ENCODE results near the gene IL17C. TPM values are rescaled to one million over a fixed set of nuclear protein-coding genes. Genes with fewer than 3 reads are reported as not detected.

The IL17C gene
- total RNA-seq, 3 donors from 2014 or later, result not detected

- Mint-ChIP-seq H3K9me3 (no peaks in the 10 kb centered on the region), H3K27me3 (ENCODE audit: low read depth) (peaks cover 7% of the 10 kb centered on the region), H3K4me3 (no peak overlapping the region), H3K4me1 (ENCODE audit: low read depth) (peaks cover 35% of the 10 kb centered on the region), H3K36me3 (ENCODE audit: insufficient read depth) (peaks cover 2% of the 10 kb centered on the region)
- no peak for DNase-seq
- no peak for ATAC-seq
Measured at GRCh38 chr16:88640039-88640495, 1.7 kb downstream of the IL17C start.

- DNase-seq (no peak), ATAC-seq (no peak)
- H3K36me3 Mint-ChIP-seq (ENCODE audit: insufficient read depth), result peaks cover 2% of the 10 kb centered on the region
- peaks cover 7% of the 10 kb centered on the region for H3K27me3 Mint-ChIP-seq (ENCODE audit: low read depth)
- no peak overlapping the region for H3K4me3 Mint-ChIP-seq
- H3K4me1 Mint-ChIP-seq (ENCODE audit: low read depth), result peaks cover 31% of the 10 kb centered on the region
- H3K9me3 Mint-ChIP-seq, result no peaks in the 10 kb centered on the region
Measured at GRCh38 chr16:88640498-88641247, 2.3 kb downstream of the IL17C start.

GRCh38 chr16:88642881-88643643, 4.7 kb downstream of the IL17C start:
- no peak for ATAC-seq
- H3K9me3 Mint-ChIP-seq, result no peaks in the 10 kb centered on the region
- H3K4me1 Mint-ChIP-seq (ENCODE audit: low read depth), result peaks cover 14% of the 10 kb centered on the region
- peaks cover 2% of the 10 kb centered on the region for H3K36me3 Mint-ChIP-seq (ENCODE audit: insufficient read depth)
- H3K27me3 Mint-ChIP-seq (ENCODE audit: low read depth), result peaks cover 7% of the 10 kb centered on the region
- H3K4me3 Mint-ChIP-seq, result no peak overlapping the region
- no peak for DNase-seq

- Mint-ChIP-seq H3K4me1 (ENCODE audit: low read depth) (peaks cover 10% of the 10 kb centered on the region), H3K4me3 (no peak overlapping the region), H3K36me3 (ENCODE audit: insufficient read depth) (peaks cover 2% of the 10 kb centered on the region)
Measured at GRCh38 chr16:88643644-88643932, 5.2 kb downstream of the IL17C start.

GRCh38 chr16:88645455-88645854, 7.1 kb downstream of the IL17C start:
- DNase-seq (no peak), ATAC-seq (no peak)
- H3K4me1 Mint-ChIP-seq (ENCODE audit: low read depth), result peaks cover 13% of the 10 kb centered on the region
- peaks cover under 1% of the 10 kb centered on the region for H3K27me3 Mint-ChIP-seq (ENCODE audit: low read depth)
- H3K9me3 Mint-ChIP-seq, result no peaks in the 10 kb centered on the region
- peaks cover 2% of the 10 kb centered on the region for H3K36me3 Mint-ChIP-seq (ENCODE audit: insufficient read depth)
- no peak overlapping the region for H3K4me3 Mint-ChIP-seq

More at GRCh38 chr16:88643644-88643932, 5.2 kb downstream of the IL17C start:
- ATAC-seq (no peak), DNase-seq (no peak)
- peaks cover 7% of the 10 kb centered on the region for H3K27me3 Mint-ChIP-seq (ENCODE audit: low read depth)
- H3K9me3 Mint-ChIP-seq, result no peaks in the 10 kb centered on the region

- peaks cover 12% of the 10 kb centered on the region for H3K4me1 Mint-ChIP-seq (ENCODE audit: low read depth)
- H3K36me3 Mint-ChIP-seq (ENCODE audit: insufficient read depth), result peaks cover 2% of the 10 kb centered on the region
- no peak for DNase-seq
- no peak overlapping the region for H3K4me3 Mint-ChIP-seq
- no peak for ATAC-seq
- no peaks in the 10 kb centered on the region for H3K27me3 Mint-ChIP-seq (ENCODE audit: low read depth)
- no peaks in the 10 kb centered on the region for H3K9me3 Mint-ChIP-seq
Measured at GRCh38 chr16:88645941-88646340, 7.6 kb downstream of the IL17C start.

GRCh38 chr16:88646345-88647034, 8.1 kb downstream of the IL17C start:
- peaks cover 17% of the 10 kb centered on the region for H3K4me1 Mint-ChIP-seq (ENCODE audit: low read depth)
- peaks cover 2% of the 10 kb centered on the region for H3K36me3 Mint-ChIP-seq (ENCODE audit: insufficient read depth)
- no peaks in the 10 kb centered on the region for H3K27me3 Mint-ChIP-seq (ENCODE audit: low read depth)
- ATAC-seq (no peak), DNase-seq (no peak)
- no peak overlapping the region for H3K4me3 Mint-ChIP-seq
- no peaks in the 10 kb centered on the region for H3K9me3 Mint-ChIP-seq

- peaks cover 19% of the 10 kb centered on the region for H3K4me1 Mint-ChIP-seq (ENCODE audit: low read depth)
- DNase-seq (no peak), ATAC-seq (no peak)
- H3K36me3 Mint-ChIP-seq (ENCODE audit: insufficient read depth), result peaks cover 2% of the 10 kb centered on the region
- no peak overlapping the region for H3K4me3 Mint-ChIP-seq
- H3K27me3 Mint-ChIP-seq (ENCODE audit: low read depth), result no peaks in the 10 kb centered on the region
- H3K9me3 Mint-ChIP-seq, result no peaks in the 10 kb centered on the region
Measured at GRCh38 chr16:88647178-88648070, 9.1 kb downstream of the IL17C start.

GRCh38 chr16:88649195-88649923, 11.0 kb downstream of the IL17C start:
- no peak for ATAC-seq
- Mint-ChIP-seq H3K4me3 (peak overlapping the region; percentile 90), H3K9me3 (no peaks in the 10 kb centered on the region), H3K36me3 (ENCODE audit: insufficient read depth) (no peaks in the 10 kb centered on the region), H3K4me1 (ENCODE audit: low read depth) (peaks cover 19% of the 10 kb centered on the region), H3K27me3 (ENCODE audit: low read depth) (no peaks in the 10 kb centered on the region)
- no peak for DNase-seq

GRCh38 chr16:88649924-88650748, 11.8 kb downstream of the IL17C start:
- H3K9me3 Mint-ChIP-seq, result no peaks in the 10 kb centered on the region
- H3K36me3 Mint-ChIP-seq (ENCODE audit: insufficient read depth), result peaks cover 2% of the 10 kb centered on the region
- ATAC-seq (peak; percentile 17 to 36), DNase-seq (no peak)
- peaks cover 19% of the 10 kb centered on the region for H3K4me1 Mint-ChIP-seq (ENCODE audit: low read depth)
- H3K4me3 Mint-ChIP-seq, result peak overlapping the region; percentile 90
- no peaks in the 10 kb centered on the region for H3K27me3 Mint-ChIP-seq (ENCODE audit: low read depth)

- DNase-seq (peak; percentile 68), ATAC-seq (peak; percentile 87 to 88)
- H3K27me3 Mint-ChIP-seq (ENCODE audit: low read depth), result no peaks in the 10 kb centered on the region
- peaks cover 3% of the 10 kb centered on the region for H3K36me3 Mint-ChIP-seq (ENCODE audit: insufficient read depth)
- H3K9me3 Mint-ChIP-seq, result no peaks in the 10 kb centered on the region
- peak within 1 kb of the TSS; percentile 90 for H3K4me3 Mint-ChIP-seq
- peaks cover 19% of the 10 kb centered on the region for H3K4me1 Mint-ChIP-seq (ENCODE audit: low read depth)
Measured at GRCh38 chr16:88650749-88651275, 12.4 kb downstream of the IL17C start, which contains the start of gene CYBA. Gene CYBA (minus strand): TSS chr16:88651053. CDS start chr16:88651013, 40 bp downstream.

- H3K36me3 Mint-ChIP-seq (ENCODE audit: insufficient read depth), result peaks cover 3% of the 10 kb centered on the region
- H3K4me3 Mint-ChIP-seq, result peak overlapping the region; percentile 90
- DNase-seq (peak; percentile 45), ATAC-seq (peak; percentile 77 to 80)
- H3K4me1 Mint-ChIP-seq (ENCODE audit: low read depth), result peaks cover 19% of the 10 kb centered on the region
- H3K9me3 Mint-ChIP-seq, result no peaks in the 10 kb centered on the region
- no peaks in the 10 kb centered on the region for H3K27me3 Mint-ChIP-seq (ENCODE audit: low read depth)
Measured at GRCh38 chr16:88651276-88651988, 13.1 kb downstream of the IL17C start.
